HG03432 (cell line): ENCODE results near the gene WWOX.

Experiments used
- ATAC-seq: cut with Tn5 transposase; IDR thresholded peaks from one replicate; pipeline ENCODE4 v1.9.1; 2021; ENCODE audit warnings: mild to moderate bottlenecking, moderate library complexity; ENCODE audit not compliant: unreplicated experiment

The WWOX gene

GRCh38 chr16:78192734-78193488 is 93.5 kb downstream of the WWOX start:
- ATAC-seq = no peak

- no peak for ATAC-seq
Measured at GRCh38 chr16:78194948-78195347, 95.5 kb downstream of the WWOX start.

- no peak for ATAC-seq
Measured at GRCh38 chr16:78195797-78196196, 96.3 kb downstream of the WWOX start.

- no peak for ATAC-seq
Measured at GRCh38 chr16:78196502-78196901, 97.0 kb downstream of the WWOX start.

- ATAC-seq = no peak
Measured at GRCh38 chr16:78198288-78198687, 98.8 kb downstream of the WWOX start.

GRCh38 chr16:78199325-78200022 is 100.0 kb downstream of the WWOX start:
- ATAC-seq = no peak

GRCh38 chr16:78200023-78200389 is 100.6 kb downstream of the WWOX start:
- ATAC-seq = no peak

- no peak for ATAC-seq
Measured at GRCh38 chr16:78200623-78201096, 101.2 kb downstream of the WWOX start.

- ATAC-seq = no peak
Measured at GRCh38 chr16:78205506-78205905, 106.1 kb downstream of the WWOX start.

- no peak for ATAC-seq
Measured at GRCh38 chr16:78206623-78207223, 107.3 kb downstream of the WWOX start.

- no peak for ATAC-seq
Measured at GRCh38 chr16:78209951-78210661, 110.7 kb downstream of the WWOX start.

- no peak for ATAC-seq
Measured at GRCh38 chr16:78211020-78211599, 111.7 kb downstream of the WWOX start.

GRCh38 chr16:78211946-78212345 is 112.5 kb downstream of the WWOX start:
- ATAC-seq = no peak

- ATAC-seq = no peak
Measured at GRCh38 chr16:78212674-78213073, 113.2 kb downstream of the WWOX start.

GRCh38 chr16:78213751-78214150 is 114.3 kb downstream of the WWOX start:
- ATAC-seq = no peak

GRCh38 chr16:78215222-78215621 is 115.8 kb downstream of the WWOX start:
- ATAC-seq = no peak

GRCh38 chr16:78216166-78216745 is 116.8 kb downstream of the WWOX start:
- no peak for ATAC-seq

- no peak for ATAC-seq
Measured at GRCh38 chr16:78217276-78217675, 117.8 kb downstream of the WWOX start.

GRCh38 chr16:78218279-78218678 is 118.8 kb downstream of the WWOX start:
- no peak for ATAC-seq

- ATAC-seq = no peak
Measured at GRCh38 chr16:78218856-78219651, 119.6 kb downstream of the WWOX start.
